ENCODE data around the gene TWF1.

The TWF1 gene

DNA sequence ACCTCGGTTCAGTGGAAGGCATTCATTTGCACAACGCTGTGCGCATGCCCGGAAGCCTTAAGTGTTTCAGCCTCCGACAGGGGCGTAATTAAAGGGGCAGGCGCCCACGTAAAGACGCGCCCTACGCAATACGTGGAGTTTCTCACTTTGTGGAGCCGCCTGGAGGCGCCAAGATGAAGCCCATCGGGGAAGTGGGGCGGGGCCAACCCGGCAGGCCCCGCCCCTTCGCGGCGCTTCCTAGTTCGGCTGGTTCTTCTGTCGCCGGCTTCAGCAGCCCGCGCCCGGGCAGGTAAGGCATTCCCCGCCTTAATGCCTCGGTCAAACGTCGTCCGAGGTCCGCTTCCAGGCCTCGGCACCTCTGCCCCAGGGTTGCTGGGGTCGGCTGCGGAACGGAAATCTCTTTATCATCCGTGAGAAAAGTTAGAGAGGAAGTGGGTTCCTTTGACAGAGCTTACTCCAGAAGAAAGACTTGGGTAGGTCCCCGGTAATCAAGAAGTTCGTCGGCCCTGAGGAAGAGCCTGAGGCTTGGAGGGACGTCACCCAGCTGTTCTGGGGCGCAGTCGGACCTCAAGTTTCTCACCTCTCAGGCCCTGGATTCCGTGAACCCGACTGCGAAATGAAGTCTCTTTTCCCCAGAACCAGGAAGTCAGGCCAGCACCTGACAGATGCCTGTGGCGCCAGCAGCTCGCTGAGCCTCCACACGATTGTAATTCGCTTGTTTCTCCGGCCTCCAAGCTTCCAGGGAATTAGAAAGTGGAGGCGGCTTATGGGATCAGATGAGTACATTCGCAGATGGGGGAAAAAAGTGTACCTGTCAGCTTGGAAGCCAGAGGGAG, 47.2 kb downstream of the TWF1 start, which contains the start of the genes IRAK4 and PUS7L (continued):
- TF ChIP-seq, protein P1, sequence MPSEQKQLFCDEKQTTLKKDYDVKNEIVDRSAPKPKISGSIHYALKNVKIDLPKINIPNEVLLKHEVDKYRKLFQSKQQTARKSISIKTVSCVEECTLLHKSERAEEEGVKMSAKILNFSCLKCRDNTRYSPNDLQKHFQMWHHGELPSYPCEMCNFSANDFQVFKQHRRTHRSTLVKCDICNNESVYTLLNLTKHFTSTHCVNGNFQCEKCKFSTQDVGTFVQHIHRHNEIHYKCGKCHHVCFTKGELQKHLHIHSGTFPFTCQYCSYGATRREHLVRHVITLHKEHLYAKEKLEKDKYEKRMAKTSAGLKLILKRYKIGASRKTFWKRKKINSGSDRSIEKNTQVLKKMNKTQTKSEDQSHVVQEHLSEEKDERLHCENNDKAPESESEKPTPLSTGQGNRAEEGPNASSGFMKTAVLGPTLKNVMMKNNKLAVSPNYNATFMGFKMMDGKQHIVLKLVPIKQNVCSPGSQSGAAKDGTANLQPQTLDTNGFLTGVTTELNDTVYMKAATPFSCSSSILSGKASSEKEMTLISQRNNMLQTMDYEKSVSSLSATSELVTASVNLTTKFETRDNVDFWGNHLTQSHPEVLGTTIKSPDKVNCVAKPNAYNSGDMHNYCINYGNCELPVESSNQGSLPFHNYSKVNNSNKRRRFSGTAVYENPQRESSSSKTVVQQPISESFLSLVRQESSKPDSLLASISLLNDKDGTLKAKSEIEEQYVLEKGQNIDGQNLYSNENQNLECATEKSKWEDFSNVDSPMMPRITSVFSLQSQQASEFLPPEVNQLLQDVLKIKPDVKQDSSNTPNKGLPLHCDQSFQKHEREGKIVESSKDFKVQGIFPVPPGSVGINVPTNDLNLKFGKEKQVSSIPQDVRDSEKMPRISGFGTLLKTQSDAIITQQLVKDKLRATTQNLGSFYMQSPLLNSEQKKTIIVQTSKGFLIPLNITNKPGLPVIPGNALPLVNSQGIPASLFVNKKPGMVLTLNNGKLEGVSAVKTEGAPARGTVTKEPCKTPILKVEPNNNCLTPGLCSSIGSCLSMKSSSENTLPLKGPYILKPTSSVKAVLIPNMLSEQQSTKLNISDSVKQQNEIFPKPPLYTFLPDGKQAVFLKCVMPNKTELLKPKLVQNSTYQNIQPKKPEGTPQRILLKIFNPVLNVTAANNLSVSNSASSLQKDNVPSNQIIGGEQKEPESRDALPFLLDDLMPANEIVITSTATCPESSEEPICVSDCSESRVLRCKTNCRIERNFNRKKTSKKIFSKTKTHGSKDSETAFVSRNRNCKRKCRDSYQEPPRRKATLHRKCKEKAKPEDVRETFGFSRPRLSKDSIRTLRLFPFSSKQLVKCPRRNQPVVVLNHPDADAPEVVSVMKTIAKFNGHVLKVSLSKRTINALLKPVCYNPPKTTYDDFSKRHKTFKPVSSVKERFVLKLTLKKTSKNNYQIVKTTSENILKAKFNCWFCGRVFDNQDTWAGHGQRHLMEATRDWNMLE (tag by site-specific recombination; conservative IDR thresholded peaks at IDR 0.05; ENCODE audit: low read depth) = no peak
- no peak; the same call in 1 of the 2 replicates for TF ChIP-seq KLF16 (tag by site-specific recombination; IDR thresholded peaks at IDR 0.05)
- TF ChIP-seq ZEB2 (tag by site-specific recombination; IDR thresholded peaks at IDR 0.05) = peak; percentile 56; the same call in 1 of the 2 replicates
- TF ChIP-seq, protein P2, sequence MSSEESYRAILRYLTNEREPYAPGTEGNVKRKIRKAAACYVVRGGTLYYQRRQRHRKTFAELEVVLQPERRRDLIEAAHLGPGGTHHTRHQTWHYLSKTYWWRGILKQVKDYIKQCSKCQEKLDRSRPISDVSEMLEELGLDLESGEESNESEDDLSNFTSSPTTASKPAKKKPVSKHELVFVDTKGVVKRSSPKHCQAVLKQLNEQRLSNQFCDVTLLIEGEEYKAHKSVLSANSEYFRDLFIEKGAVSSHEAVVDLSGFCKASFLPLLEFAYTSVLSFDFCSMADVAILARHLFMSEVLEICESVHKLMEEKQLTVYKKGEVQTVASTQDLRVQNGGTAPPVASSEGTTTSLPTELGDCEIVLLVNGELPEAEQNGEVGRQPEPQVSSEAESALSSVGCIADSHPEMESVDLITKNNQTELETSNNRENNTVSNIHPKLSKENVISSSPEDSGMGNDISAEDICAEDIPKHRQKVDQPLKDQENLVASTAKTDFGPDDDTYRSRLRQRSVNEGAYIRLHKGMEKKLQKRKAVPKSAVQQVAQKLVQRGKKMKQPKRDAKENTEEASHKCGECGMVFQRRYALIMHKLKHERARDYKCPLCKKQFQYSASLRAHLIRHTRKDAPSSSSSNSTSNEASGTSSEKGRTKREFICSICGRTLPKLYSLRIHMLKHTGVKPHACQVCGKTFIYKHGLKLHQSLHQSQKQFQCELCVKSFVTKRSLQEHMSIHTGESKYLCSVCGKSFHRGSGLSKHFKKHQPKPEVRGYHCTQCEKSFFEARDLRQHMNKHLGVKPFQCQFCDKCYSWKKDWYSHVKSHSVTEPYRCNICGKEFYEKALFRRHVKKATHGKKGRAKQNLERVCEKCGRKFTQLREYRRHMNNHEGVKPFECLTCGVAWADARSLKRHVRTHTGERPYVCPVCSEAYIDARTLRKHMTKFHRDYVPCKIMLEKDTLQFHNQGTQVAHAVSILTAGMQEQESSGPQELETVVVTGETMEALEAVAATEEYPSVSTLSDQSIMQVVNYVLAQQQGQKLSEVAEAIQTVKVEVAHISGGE (tag by site-specific recombination; conservative IDR thresholded peaks at IDR 0.05; ENCODE audit: low read depth) = 0 out of 2 replicates have a peak, but pooled peaks have one; percentile 8
- TF ChIP-seq ZNF660 (tag by site-specific recombination; IDR thresholded peaks at IDR 0.05) = peak; percentile 77; the same call in 1 of the 2 replicates
- no peak for TF ChIP-seq ZNF521 (tag by site-specific recombination; IDR thresholded peaks at IDR 0.05)
- TF ChIP-seq ZNF571 (tag by site-specific recombination; IDR thresholded peaks at IDR 0.05) = no peak
- TF ChIP-seq GLIS2 (tag by site-specific recombination; IDR thresholded peaks at IDR 0.05) = no peak
- no peak for TF ChIP-seq ZNF416 (tag by site-specific recombination; IDR thresholded peaks at IDR 0.05)
- peak; percentile 21; the same call in 1 of the 2 replicates for TF ChIP-seq SCRT1 (tag by site-specific recombination; IDR thresholded peaks at IDR 0.05; ENCODE audit: borderline replicate concordance)
- TF ChIP-seq, protein P3, sequence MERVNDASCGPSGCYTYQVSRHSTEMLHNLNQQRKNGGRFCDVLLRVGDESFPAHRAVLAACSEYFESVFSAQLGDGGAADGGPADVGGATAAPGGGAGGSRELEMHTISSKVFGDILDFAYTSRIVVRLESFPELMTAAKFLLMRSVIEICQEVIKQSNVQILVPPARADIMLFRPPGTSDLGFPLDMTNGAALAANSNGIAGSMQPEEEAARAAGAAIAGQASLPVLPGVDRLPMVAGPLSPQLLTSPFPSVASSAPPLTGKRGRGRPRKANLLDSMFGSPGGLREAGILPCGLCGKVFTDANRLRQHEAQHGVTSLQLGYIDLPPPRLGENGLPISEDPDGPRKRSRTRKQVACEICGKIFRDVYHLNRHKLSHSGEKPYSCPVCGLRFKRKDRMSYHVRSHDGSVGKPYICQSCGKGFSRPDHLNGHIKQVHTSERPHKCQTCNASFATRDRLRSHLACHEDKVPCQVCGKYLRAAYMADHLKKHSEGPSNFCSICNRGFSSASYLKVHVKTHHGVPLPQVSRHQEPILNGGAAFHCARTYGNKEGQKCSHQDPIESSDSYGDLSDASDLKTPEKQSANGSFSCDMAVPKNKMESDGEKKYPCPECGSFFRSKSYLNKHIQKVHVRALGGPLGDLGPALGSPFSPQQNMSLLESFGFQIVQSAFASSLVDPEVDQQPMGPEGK (tag by site-specific recombination; IDR thresholded peaks at IDR 0.05) = 0 out of 2 replicates have a peak, but pooled peaks have one; percentile 29
- TF ChIP-seq, protein P4, sequence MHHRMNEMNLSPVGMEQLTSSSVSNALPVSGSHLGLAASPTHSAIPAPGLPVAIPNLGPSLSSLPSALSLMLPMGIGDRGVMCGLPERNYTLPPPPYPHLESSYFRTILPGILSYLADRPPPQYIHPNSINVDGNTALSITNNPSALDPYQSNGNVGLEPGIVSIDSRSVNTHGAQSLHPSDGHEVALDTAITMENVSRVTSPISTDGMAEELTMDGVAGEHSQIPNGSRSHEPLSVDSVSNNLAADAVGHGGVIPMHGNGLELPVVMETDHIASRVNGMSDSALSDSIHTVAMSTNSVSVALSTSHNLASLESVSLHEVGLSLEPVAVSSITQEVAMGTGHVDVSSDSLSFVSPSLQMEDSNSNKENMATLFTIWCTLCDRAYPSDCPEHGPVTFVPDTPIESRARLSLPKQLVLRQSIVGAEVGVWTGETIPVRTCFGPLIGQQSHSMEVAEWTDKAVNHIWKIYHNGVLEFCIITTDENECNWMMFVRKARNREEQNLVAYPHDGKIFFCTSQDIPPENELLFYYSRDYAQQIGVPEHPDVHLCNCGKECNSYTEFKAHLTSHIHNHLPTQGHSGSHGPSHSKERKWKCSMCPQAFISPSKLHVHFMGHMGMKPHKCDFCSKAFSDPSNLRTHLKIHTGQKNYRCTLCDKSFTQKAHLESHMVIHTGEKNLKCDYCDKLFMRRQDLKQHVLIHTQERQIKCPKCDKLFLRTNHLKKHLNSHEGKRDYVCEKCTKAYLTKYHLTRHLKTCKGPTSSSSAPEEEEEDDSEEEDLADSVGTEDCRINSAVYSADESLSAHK (tag by site-specific recombination; IDR thresholded peaks at IDR 0.05) = no peak
- peak; percentile 34; the same call in 1 of the 2 replicates for TF ChIP-seq ZNF76 (tag by site-specific recombination; IDR thresholded peaks at IDR 0.05; ENCODE audit: borderline replicate concordance, low read depth)
- no peak for TF ChIP-seq TRIM28 (IDR thresholded peaks at IDR 0.05; ENCODE audit: borderline replicate concordance, low read length)
- TF ChIP-seq SCRT2 (tag by site-specific recombination; IDR thresholded peaks at IDR 0.05) = peak; percentile 62; the same call in 1 of the 2 replicates
- no peak for TF ChIP-seq ZNF23 (tag by site-specific recombination; IDR thresholded peaks at IDR 0.05; ENCODE audit: borderline replicate concordance)
- TF ChIP-seq ZNF530 (tag by site-specific recombination; IDR thresholded peaks at IDR 0.05; ENCODE audit: low read depth) = no peak
- no peak for TF ChIP-seq ZNF324 (tag by site-specific recombination; IDR thresholded peaks at IDR 0.05)
- no peak for TF ChIP-seq ZSCAN16 (tag by site-specific recombination; IDR thresholded peaks at IDR 0.05)
- peak; percentile 60 for TF ChIP-seq SETDB1 (IDR thresholded peaks at IDR 0.05; ENCODE audit: insufficient read length, low read length)
- peak; percentile 80 for TF ChIP-seq ZNF341 (tag by site-specific recombination; IDR thresholded peaks at IDR 0.05; ENCODE audit: low read depth)
- TF ChIP-seq, protein P5, sequence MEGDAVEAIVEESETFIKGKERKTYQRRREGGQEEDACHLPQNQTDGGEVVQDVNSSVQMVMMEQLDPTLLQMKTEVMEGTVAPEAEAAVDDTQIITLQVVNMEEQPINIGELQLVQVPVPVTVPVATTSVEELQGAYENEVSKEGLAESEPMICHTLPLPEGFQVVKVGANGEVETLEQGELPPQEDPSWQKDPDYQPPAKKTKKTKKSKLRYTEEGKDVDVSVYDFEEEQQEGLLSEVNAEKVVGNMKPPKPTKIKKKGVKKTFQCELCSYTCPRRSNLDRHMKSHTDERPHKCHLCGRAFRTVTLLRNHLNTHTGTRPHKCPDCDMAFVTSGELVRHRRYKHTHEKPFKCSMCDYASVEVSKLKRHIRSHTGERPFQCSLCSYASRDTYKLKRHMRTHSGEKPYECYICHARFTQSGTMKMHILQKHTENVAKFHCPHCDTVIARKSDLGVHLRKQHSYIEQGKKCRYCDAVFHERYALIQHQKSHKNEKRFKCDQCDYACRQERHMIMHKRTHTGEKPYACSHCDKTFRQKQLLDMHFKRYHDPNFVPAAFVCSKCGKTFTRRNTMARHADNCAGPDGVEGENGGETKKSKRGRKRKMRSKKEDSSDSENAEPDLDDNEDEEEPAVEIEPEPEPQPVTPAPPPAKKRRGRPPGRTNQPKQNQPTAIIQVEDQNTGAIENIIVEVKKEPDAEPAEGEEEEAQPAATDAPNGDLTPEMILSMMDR (tag by site-specific recombination; IDR thresholded peaks at IDR 0.05) = peak; percentile 82
- TF ChIP-seq HOXA7 (CRISPR knock-in tag; IDR thresholded peaks at IDR 0.05; ENCODE audit: borderline replicate concordance) = no peak
- TF ChIP-seq KLF10 (tag by site-specific recombination; IDR thresholded peaks at IDR 0.05) = no peak
